ENCODE measurements around the gene CAMK2G.

GRCh38 chr10:73886661-73887293 lies 12.4 kb upstream of the CAMK2G start:
- no peak for TF ChIP-seq CTCF (IDR thresholded peaks at IDR 0.05)
- TF ChIP-seq JUND (IDR thresholded peaks at IDR 0.05) = no peak
- no peak for TF ChIP-seq MEF2A (IDR thresholded peaks at IDR 0.05; ENCODE audit: borderline replicate concordance, low read depth)
- TF ChIP-seq YY1 (IDR thresholded peaks at IDR 0.05; ENCODE audit: low read depth) = no peak
- no peak for TF ChIP-seq SIN3A (IDR thresholded peaks at IDR 0.05; ENCODE audit: borderline replicate concordance, low read depth, low read length)
- no peak for TF ChIP-seq REST (IDR thresholded peaks at IDR 0.05; ENCODE audit: low read depth, low read length)
- no peak for TF ChIP-seq EZH2phosphoT487 (IDR thresholded peaks at IDR 0.05; ENCODE audit: borderline replicate concordance, low read depth)
- no peak for TF ChIP-seq ZBTB33 (IDR thresholded peaks at IDR 0.05; ENCODE audit: borderline replicate concordance, low read depth)
- no peak for TF ChIP-seq POLR2AphosphoS5 (IDR thresholded peaks at IDR 0.05; ENCODE audit: low read depth, low read length)
